HEK293 (cell line): Measurements from ENCODE around the gene BBS9.

ENCODE experiments used
- CTCF ChIA-PET: fragments of 350-600 bp; formaldehyde crosslinking; extraction: SDS; loops from one replicate; lab custom pipeline; 2021; ENCODE audit warnings: antibody characterized with exemption; lab: Yijun Ruan, JAX
- POLR2A ChIA-PET: fragments of 300-600 bp; formaldehyde crosslinking; extraction: SDS; loops from one replicate; lab custom pipeline; 2020; ENCODE audit warnings: antibody characterized with exemption, inconsistent platforms; lab: Yijun Ruan, JAX
- H3K27ac ChIP-seq: fragments of 200-500 bp; sonication (Bioruptor generic); 2 replicates; pipeline ENCODE4 v1.5.1; 2014; ENCODE audit warnings: low read depth, low read length, control low read depth, inconsistent platforms; ENCODE audit errors: extremely low read depth
- H3K36me3 ChIP-seq, 2 experiments: fragments of 200-500 bp in 1 of 2; sonication (Bioruptor generic) in 1 of 2; 1 replicate in 1 of 2; 2 replicates in 1 of 2; pipeline ENCODE4 v1.5.1; 2014 to 2017; ENCODE audit warnings: inconsistent platforms in 2 of 2, low read length in 2 of 2; ENCODE audit not compliant: control insufficient read depth in 2 of 2, insufficient read depth in 1 of 2
- H3K4me1 ChIP-seq: fragments of 200-500 bp; sonication (Bioruptor generic); 2 replicates; pipeline ENCODE4 v1.5.1; 2014; ENCODE audit warnings: mild to moderate bottlenecking, low read length, inconsistent platforms; ENCODE audit not compliant: control insufficient read depth, insufficient read depth
- H3K4me3 ChIP-seq: 2 replicates; pipeline ENCODE4 v1.5.1; 2011; ENCODE audit warnings: low read depth, mild to moderate bottlenecking, control low read depth, low read length, moderate library complexity
- H3K9me3 ChIP-seq: fragments of 200-500 bp; sonication (Bioruptor generic); 2 replicates; pipeline ENCODE4 v1.5.1; 2014; ENCODE audit warnings: low read depth, low read length, inconsistent platforms; ENCODE audit not compliant: control insufficient read depth, insufficient read depth
- KLF8 ChIP-seq: fragments of 450-650 bp; formaldehyde crosslinking; IDR thresholded peaks from 2 replicates; pipeline ENCODE4 v1.5.1; 2016; ENCODE audit warnings: missing biosample characterization, missing genetic modification characterization
- MZF1 ChIP-seq: fragments of 450-650 bp; formaldehyde crosslinking; IDR thresholded peaks from 2 replicates; pipeline ENCODE4 v1.5.1; 2017; ENCODE audit warnings: missing biosample characterization, missing genetic modification characterization, borderline replicate concordance
- REPIN1 ChIP-seq: fragments of 450-650 bp; formaldehyde crosslinking; IDR thresholded peaks from 2 replicates; pipeline ENCODE4 v1.5.1; 2017; ENCODE audit warnings: missing biosample characterization, missing genetic modification characterization, low read depth
- SETDB1 ChIP-seq: IDR thresholded peaks from one replicate; pipeline ENCODE4 v1.6.1; 2017; ENCODE audit warnings: mild to moderate bottlenecking, low read length, moderate library complexity, mixed read lengths; ENCODE audit not compliant: insufficient read length
- ZBTB10 ChIP-seq: fragments of 450-650 bp; formaldehyde crosslinking; IDR thresholded peaks from 2 replicates; pipeline ENCODE4 v1.5.1; 2016; ENCODE audit warnings: missing biosample characterization, missing genetic modification characterization
- ZBTB21 ChIP-seq: fragments of 450-650 bp; formaldehyde crosslinking; IDR thresholded peaks from 2 replicates; pipeline ENCODE4 v1.5.1; 2017; ENCODE audit warnings: missing biosample characterization, missing genetic modification characterization
- ZNF138 ChIP-seq: fragments of 450-650 bp; formaldehyde crosslinking; IDR thresholded peaks from 2 replicates; pipeline ENCODE4 v1.5.1; 2016; ENCODE audit warnings: missing biosample characterization, missing genetic modification characterization, borderline replicate concordance
- ZNF140 ChIP-seq: fragments of 450-650 bp; formaldehyde crosslinking; IDR thresholded peaks from 2 replicates; pipeline ENCODE4 v1.5.1; 2016; ENCODE audit warnings: missing biosample characterization, missing genetic modification characterization
- ZNF280C ChIP-seq: fragments of 450-650 bp; formaldehyde crosslinking; IDR thresholded peaks from 2 replicates; pipeline ENCODE4 v1.5.1; 2016; ENCODE audit warnings: missing biosample characterization, missing genetic modification characterization
- ZNF362 ChIP-seq: fragments of 450-650 bp; formaldehyde crosslinking; IDR thresholded peaks from 2 replicates; pipeline ENCODE4 v1.5.1; 2016; ENCODE audit warnings: missing biosample characterization, missing genetic modification characterization
- ZNF398 ChIP-seq: fragments of 450-650 bp; formaldehyde crosslinking; IDR thresholded peaks from 2 replicates; pipeline ENCODE4 v1.5.1; 2017; ENCODE audit warnings: missing biosample characterization, missing genetic modification characterization
- ZNF426 ChIP-seq: fragments of 450-650 bp; formaldehyde crosslinking; IDR thresholded peaks from 2 replicates; pipeline ENCODE4 v1.5.1; 2017; ENCODE audit warnings: missing biosample characterization, missing genetic modification characterization, mild to moderate bottlenecking, inconsistent platforms, moderate library complexity
- ZNF433 ChIP-seq: fragments of 450-650 bp; formaldehyde crosslinking; IDR thresholded peaks from 2 replicates; pipeline ENCODE4 v1.5.1; 2016; ENCODE audit warnings: missing biosample characterization, missing genetic modification characterization, low read depth
- ZNF488 ChIP-seq: fragments of 450-650 bp; formaldehyde crosslinking; IDR thresholded peaks from 2 replicates; pipeline ENCODE4 v1.5.1; 2016; ENCODE audit warnings: missing biosample characterization, missing genetic modification characterization
- ZNF521 ChIP-seq: fragments of 450-650 bp; formaldehyde crosslinking; IDR thresholded peaks from 2 replicates; pipeline ENCODE4 v1.5.1; 2017; ENCODE audit warnings: missing biosample characterization, mild to moderate bottlenecking, missing genetic modification characterization
- ZNF555 ChIP-seq: fragments of 450-650 bp; formaldehyde crosslinking; conservative IDR thresholded peaks from 2 replicates; pipeline ENCODE4 v1.5.1; 2017; ENCODE audit warnings: missing biosample characterization, mild to moderate bottlenecking, missing genetic modification characterization, inconsistent platforms
- ZNF600 ChIP-seq: fragments of 450-650 bp; formaldehyde crosslinking; IDR thresholded peaks from 2 replicates; pipeline ENCODE4 v1.5.1; 2016; ENCODE audit warnings: missing biosample characterization, missing genetic modification characterization
- ZNF692 ChIP-seq: fragments of 450-650 bp; formaldehyde crosslinking; IDR thresholded peaks from 2 replicates; pipeline ENCODE4 v1.5.1; 2016; ENCODE audit warnings: missing biosample characterization, missing genetic modification characterization
- ZNF707 ChIP-seq: fragments of 450-650 bp; formaldehyde crosslinking; IDR thresholded peaks from 2 replicates; pipeline ENCODE4 v1.5.1; 2016; ENCODE audit warnings: missing biosample characterization, missing genetic modification characterization
- ZNF76 ChIP-seq: fragments of 450-650 bp; formaldehyde crosslinking; IDR thresholded peaks from 2 replicates; pipeline ENCODE4; 2016; ENCODE audit warnings: low read depth, missing biosample characterization, missing genetic modification characterization, borderline replicate concordance
- ZNF785 ChIP-seq: fragments of 450-650 bp; formaldehyde crosslinking; IDR thresholded peaks from 2 replicates; pipeline ENCODE4 v1.5.1; 2016; ENCODE audit warnings: missing biosample characterization, missing genetic modification characterization
- ZSCAN30 ChIP-seq: fragments of 450-650 bp; IDR thresholded peaks from 2 replicates; pipeline ENCODE4 v1.5.1; 2018; ENCODE audit warnings: missing biosample characterization, mild to moderate bottlenecking, missing genetic modification characterization, moderate library complexity

Gene BBS9

GRCh38 chr7:33355386-33355785 is 226.0 kb downstream of the BBS9 start:
- H3K4me1 ChIP-seq = no peaks in the 10 kb centered on the region
- ChIA-PET CTCF (interaction anchor here (0.6 to 1.4 kb wide), 2 partner anchors 21 to 85 kb away, joined by 3 read pairs; no protein-coding TSS in a partner anchor), POLR2A (no interaction called here)
- H3K27ac ChIP-seq = no peak overlapping the region
- no peak overlapping the region for H3K4me3 ChIP-seq
- H3K36me3 ChIP-seq = no peaks in the 10 kb centered on the region
- no peak for TF ChIP-seq ZNF707 (tag by site-specific recombination)
- no peak for TF ChIP-seq ZNF426 (tag by site-specific recombination)
- TF ChIP-seq ZBTB21 (tag by site-specific recombination) = no peak
- TF ChIP-seq ZNF600 = no peak
- TF ChIP-seq KLF8 (tag by site-specific recombination) = no peak
- TF ChIP-seq ZNF140 (tag by site-specific recombination) = no peak
- no peak for TF ChIP-seq ZNF488 (tag by site-specific recombination)
- no peak for TF ChIP-seq REPIN1 (tag by site-specific recombination)
- no peak for TF ChIP-seq ZNF521 (tag by site-specific recombination)
- no peak for TF ChIP-seq ZNF692
- no peak for TF ChIP-seq ZNF433 (tag by site-specific recombination)
- TF ChIP-seq ZNF785 = no peak
- TF ChIP-seq, all 188 proteins: peak for 0
- H3K9me3 ChIP-seq = no peaks in the 10 kb centered on the region

- ChIA-PET POLR2A (no interaction called here), CTCF (interaction anchor here (1.0 to 1.4 kb wide), 2 partner anchors 22 to 451 kb away, joined by 3 to 5 read pairs; no protein-coding TSS in a partner anchor)
- no peaks in the 10 kb centered on the region for H3K36me3 ChIP-seq
- H3K4me3 ChIP-seq = no peak overlapping the region
- no peak for TF ChIP-seq ZNF76 (tag by site-specific recombination)
- no peak overlapping the region for H3K27ac ChIP-seq
- no peaks in the 10 kb centered on the region for H3K4me1 ChIP-seq
- no peaks in the 10 kb centered on the region for H3K9me3 ChIP-seq
These were observed 227.0 kb downstream of the BBS9 start for GRCh38 chr7:33356336-33356735.

GRCh38 chr7:33357846-33358245 is 228.5 kb downstream of the BBS9 start:
- Histone ChIP-seq H3K36me3 (no peaks in the 10 kb centered on the region), H3K9me3 (no peaks in the 10 kb centered on the region), H3K4me1 (no peaks in the 10 kb centered on the region), H3K4me3 (no peak overlapping the region), H3K27ac (no peak overlapping the region)
- ChIA-PET CTCF (interaction anchor here (0.9 kb wide), 1 partner anchor 415 kb away, joined by 3 read pairs; no protein-coding TSS in a partner anchor), POLR2A (no interaction called here)
- no peak for TF ChIP-seq MZF1 (tag by site-specific recombination)
- TF ChIP-seq ZNF362 (tag by site-specific recombination) = no peak
- no peak for TF ChIP-seq ZNF398 (tag by site-specific recombination)
- no peak for TF ChIP-seq ZBTB10 (tag by site-specific recombination)
- TF ChIP-seq ZNF555 (tag by site-specific recombination) = no peak
- TF ChIP-seq ZSCAN30 (tag by site-specific recombination) = no peak
- no peak for TF ChIP-seq ZNF138 (tag by site-specific recombination)
- TF ChIP-seq ZNF280C (tag by site-specific recombination) = no peak
- no peak for TF ChIP-seq SETDB1
